Activated B cell treated with CpG ODN at 0.5 μM for 24 hours (primary cell): ENCODE measurements around the gene ZMAT1. TPM values are rescaled to one million over a fixed set of nuclear protein-coding genes. Genes with fewer than 3 reads are reported as not detected.
"Not testable (repeated sequence)": the region's sequence is repeated elsewhere in the genome, so short reads cannot be mapped to it uniquely, and the experiment has no call there.

ENCODE experiments used
- ATAC-seq: fragments of 200-7000 bp; cut with Tn5 transposase; one replicate; pipeline ENCODE4 v1.10.0; 2021; ENCODE audit warnings: low read depth, mild to moderate bottlenecking, moderate library complexity
- CTCF ChIA-PET: fragments of 350-600 bp; sonication (Branson Sonifier 250); formaldehyde crosslinking; loops from one replicate; lab custom pipeline; 2021; ENCODE audit warnings: antibody characterized with exemption; lab: Charles Lee
- POLR2A ChIA-PET: fragments of 350-600 bp; sonication (Branson Sonifier 250); formaldehyde crosslinking; loops from one replicate; lab custom pipeline; 2021; ENCODE audit warnings: antibody characterized with exemption; lab: Charles Lee
- DNase-seq: peaks from one replicate; pipeline ENCODE4 v3.0.0; 2022
- H3K27ac Mint-ChIP-seq: one replicate; pipeline ENCODE4 v1.8.0; 2020; ENCODE audit warnings: mixed read lengths
- H3K27me3 Mint-ChIP-seq: one replicate; pipeline ENCODE4 v1.8.0; 2021; ENCODE audit warnings: mixed read lengths
- H3K36me3 Mint-ChIP-seq: one replicate; pipeline ENCODE4 v1.8.0; 2021; ENCODE audit warnings: low read depth, mixed read lengths
- H3K4me1 Mint-ChIP-seq: one replicate; pipeline ENCODE4 v1.8.0; 2021; ENCODE audit warnings: mixed read lengths
- H3K4me3 Mint-ChIP-seq: one replicate; pipeline ENCODE4 v1.8.0; 2020; ENCODE audit warnings: mild to moderate bottlenecking, mixed read lengths
- H3K9me3 Mint-ChIP-seq: one replicate; pipeline ENCODE4 v1.8.0; 2020; ENCODE audit warnings: mixed read lengths
- CTCF ChIP-seq: fragments of 200-600 bp; IDR thresholded peaks from one replicate; pipeline ENCODE4 v1.8.0; 2022; ENCODE audit warnings: antibody characterized with exemption, mild to moderate bottlenecking
- intact Hi-C: fragments of 100-400 bp; cut with micrococcal nuclease; formaldehyde crosslinking; loops from one replicate; pipeline ENCODE4 v1.15.1; 2024
- total RNA-seq: library from RNA; stranded (reverse); gene quantifications from 2 replicates; pipeline ENCODE4 v1.2.3, GENCODE V29; 2022

ZMAT1 gene
- 14.8 and 19.8 TPM in 2 replicates for total RNA-seq

GRCh38 chrX:101931488-101932248 is at the start of gene ZMAT1:
ZMAT1 (minus strand) TSS chrX:101932027; CDS start chrX:101932008, 19 bp downstream.
- TF ChIP-seq CTCF, result no peak
- ATAC-seq (peak; percentile 85), DNase-seq (peak; percentile 74)
- POLR2A ChIA-PET, result interaction anchor here (0.6 to 2.0 kb wide), 24 partner anchors 10 to 1323 kb away, joined by 3 to 25 read pairs (median 4); partner anchors contain the start of genes ARMCX2, ARMCX5, ARMCX6 and BEX5
- CTCF ChIA-PET, result no interaction called here
- intact Hi-C loops, result loop anchor here (1.0 to 5.0 kb wide), 2 partner anchors 132 to 666 kb away; partner anchors contain the start of gene ARMCX5
- Mint-ChIP-seq H3K27me3 (no peaks in the 10 kb centered on the region), H3K27ac (peak within 1 kb of the TSS; percentile 93), H3K4me3 (peak within 1 kb of the TSS; percentile 87), H3K36me3 (peaks cover 4% of the 10 kb centered on the region), H3K9me3 (peaks cover 9% of the 10 kb centered on the region), H3K4me1 (peaks cover 12% of the 10 kb centered on the region)

- intact Hi-C loops, result no loop called here
- H3K36me3 Mint-ChIP-seq, result no peaks in the 10 kb centered on the region
- peaks cover 2% of the 10 kb centered on the region for H3K27me3 Mint-ChIP-seq
- peaks cover 11% of the 10 kb centered on the region for H3K9me3 Mint-ChIP-seq
- no peak overlapping the region for H3K4me3 Mint-ChIP-seq
- no peaks in the 10 kb centered on the region for H3K4me1 Mint-ChIP-seq
- H3K27ac Mint-ChIP-seq, result no peak overlapping the region
- ATAC-seq, result no peak
- TF ChIP-seq CTCF, result no peak
- ChIA-PET POLR2A (no interaction called here), CTCF (no interaction called here)
- DNase-seq, result no peak
Observed at GRCh38 chrX:101977106-101977505, 45.3 kb upstream of the ZMAT1 start.

GRCh38 chrX:101973066-101973465 is 41.2 kb upstream of the ZMAT1 start:
- ChIA-PET POLR2A (no interaction called here), CTCF (no interaction called here)
- H3K4me1 Mint-ChIP-seq, result no peaks in the 10 kb centered on the region
- ATAC-seq (no peak), DNase-seq (no peak)
- H3K27ac Mint-ChIP-seq, result no peak overlapping the region
- peaks cover 11% of the 10 kb centered on the region for H3K9me3 Mint-ChIP-seq
- H3K36me3 Mint-ChIP-seq, result no peaks in the 10 kb centered on the region
- H3K27me3 Mint-ChIP-seq, result peaks cover 2% of the 10 kb centered on the region
- intact Hi-C loops, result no loop called here
- TF ChIP-seq CTCF, result no peak
- H3K4me3 Mint-ChIP-seq, result no peak overlapping the region

GRCh38 chrX:101964923-101965539 is 33.2 kb upstream of the ZMAT1 start:
- POLR2A ChIA-PET, H3K27me3 Mint-ChIP-seq, H3K36me3 Mint-ChIP-seq, intact Hi-C loops, CTCF ChIA-PET, H3K4me1 Mint-ChIP-seq, ATAC-seq, H3K27ac Mint-ChIP-seq, H3K4me3 Mint-ChIP-seq, DNase-seq: not testable (repeated sequence)
- H3K9me3 Mint-ChIP-seq, result peaks cover 11% of the 10 kb centered on the region

GRCh38 chrX:101958139-101958538 is 26.3 kb upstream of the ZMAT1 start:
- ChIA-PET CTCF (no interaction called here), POLR2A (no interaction called here)
- no peak for ATAC-seq
- no peak overlapping the region for H3K4me3 Mint-ChIP-seq
- no peaks in the 10 kb centered on the region for H3K36me3 Mint-ChIP-seq
- no peak for DNase-seq
- peaks cover under 1% of the 10 kb centered on the region for H3K9me3 Mint-ChIP-seq
- TF ChIP-seq CTCF, result no peak
- H3K27ac Mint-ChIP-seq, result no peak overlapping the region
- H3K27me3 Mint-ChIP-seq, result peaks cover 5% of the 10 kb centered on the region
- intact Hi-C loops, result no loop called here
- no peaks in the 10 kb centered on the region for H3K4me1 Mint-ChIP-seq
